IMR-90 (cell line): ENCODE results near the gene PCSK2. TPM values are rescaled to one million over a fixed set of nuclear protein-coding genes. Genes with fewer than 3 reads are reported as not detected.

Source experiments
- ATAC-seq: fragments of 200-7000 bp; cut with Tn5 transposase; 2 replicates; pipeline ENCODE4 v1.9.1; 2020; ENCODE audit warnings: low read depth, mild to moderate bottlenecking, moderate library complexity
- BruUV-seq: library from RNA; stranded (reverse); fragments of 400-500 nt; replicated peaks from 2 replicates; lab custom pipeline; 2021; lab: Mats Ljungman, UMichigan
- CTCF ChIA-PET: fragments of 300-600 bp; formaldehyde crosslinking; extraction: SDS; loops from one replicate; lab custom pipeline; 2021; ENCODE audit warnings: antibody characterized with exemption; lab: Yijun Ruan, JAX
- POLR2A ChIA-PET: fragments of 300-600 bp; sonication (Branson Sonifier 250); formaldehyde crosslinking; loops from one replicate; lab custom pipeline; 2022; ENCODE audit warnings: antibody characterized with exemption; ENCODE audit not compliant: unreplicated experiment; lab: Charles Lee
- DNase-seq: peaks from one replicate; pipeline ENCODE4 v3.0.0; 2013
- H2AFZ ChIP-seq: replicated peaks from 2 replicates; pipeline ENCODE3; 2013; ENCODE audit warnings: low read length, mild to moderate bottlenecking; ENCODE audit not compliant: poor library complexity
- H2AK5ac ChIP-seq: 2 replicates; pipeline ENCODE4 v1.6.1; 2013; ENCODE audit warnings: low read depth, low read length, inconsistent platforms
- H2AK9ac ChIP-seq: replicated peaks from 2 replicates; pipeline ENCODE3; 2013; ENCODE audit warnings: mild to moderate bottlenecking, low read depth, low read length, moderate library complexity; ENCODE audit not compliant: poor library complexity
- H2BK120ac ChIP-seq: 2 replicates; pipeline ENCODE4 v1.6.1; 2013; ENCODE audit warnings: low read depth, low read length, inconsistent platforms
- H2BK15ac ChIP-seq: 3 replicates; pipeline ENCODE4 v1.6.1; 2013; ENCODE audit warnings: low read depth, low read length, inconsistent platforms
- H2BK20ac ChIP-seq: 2 replicates; pipeline ENCODE4 v1.6.1; 2013; ENCODE audit warnings: low read depth, mild to moderate bottlenecking, inconsistent platforms, low read length, moderate library complexity
- H2BK5ac ChIP-seq: 2 replicates; pipeline ENCODE4 v1.6.1; 2013; ENCODE audit warnings: mild to moderate bottlenecking, low read depth, low read length, inconsistent platforms; ENCODE audit not compliant: poor library complexity, severe bottlenecking
- H3K14ac ChIP-seq: replicated peaks from 2 replicates; pipeline ENCODE4 v1.6.1; 2013; ENCODE audit warnings: low read depth, low read length, inconsistent platforms
- H3K18ac ChIP-seq: 2 replicates; pipeline ENCODE4 v1.6.1; 2013; ENCODE audit warnings: low read depth, low read length, control low read depth
- H3K23ac ChIP-seq: 2 replicates; pipeline ENCODE4 v1.6.1; 2013; ENCODE audit warnings: low read depth, low read length, inconsistent platforms
- H3K27ac ChIP-seq: 2 replicates; pipeline ENCODE4 v1.5.1; 2013; ENCODE audit warnings: mild to moderate bottlenecking, control low read depth, low read length; ENCODE audit not compliant: insufficient read depth
- H3K27me3 ChIP-seq: 2 replicates; pipeline ENCODE4 v1.6.1; 2013; ENCODE audit warnings: low read length; ENCODE audit not compliant: control insufficient read depth, insufficient read depth
- H3K36me3 ChIP-seq: 2 replicates; pipeline ENCODE4 v1.6.1; 2013; ENCODE audit warnings: low read length, mixed read lengths; ENCODE audit not compliant: control insufficient read depth, insufficient read depth
- H3K4ac ChIP-seq: 2 replicates; pipeline ENCODE4 v1.6.1; 2013; ENCODE audit warnings: low read depth, low read length, inconsistent platforms
- H3K4me1 ChIP-seq: 2 replicates; pipeline ENCODE4 v1.6.1; 2013; ENCODE audit warnings: low read length, mixed read lengths; ENCODE audit not compliant: control insufficient read depth, insufficient read depth
- H3K4me2 ChIP-seq: 2 replicates; pipeline ENCODE4 v1.6.1; 2013; ENCODE audit warnings: low read depth, mild to moderate bottlenecking, control low read depth, low read length, moderate library complexity
- H3K4me3 ChIP-seq: 2 replicates; pipeline ENCODE4 v1.5.1; 2013; ENCODE audit warnings: low read depth, mild to moderate bottlenecking, control low read depth, low read length, moderate library complexity; ENCODE audit not compliant: insufficient read depth
- H3K56ac ChIP-seq: 2 replicates; pipeline ENCODE4 v1.6.1; 2013; ENCODE audit warnings: low read length, inconsistent platforms; ENCODE audit not compliant: insufficient read depth; ENCODE audit errors: extremely low read depth
- H3K79me1 ChIP-seq, 2 experiments: 2 replicates each; pipeline ENCODE4 v1.6.1; 2013; ENCODE audit warnings: low read length in 2 of 2, inconsistent platforms in 1 of 2, low read depth in 1 of 2
- H3K9ac ChIP-seq: 2 replicates; pipeline ENCODE4 v1.6.1; 2013; ENCODE audit warnings: low read depth, low read length, control low read depth
- H3K9me1 ChIP-seq: 2 replicates; pipeline ENCODE4 v1.6.1; 2013; ENCODE audit warnings: low read length, inconsistent platforms; ENCODE audit not compliant: insufficient read depth
- H3K9me3 ChIP-seq: 2 replicates; pipeline ENCODE4 v1.6.1; 2013; ENCODE audit warnings: low read length; ENCODE audit not compliant: control insufficient read depth, insufficient read depth
- H4K20me1 ChIP-seq: 2 replicates; pipeline ENCODE4 v1.6.1; 2013; ENCODE audit warnings: low read length, inconsistent platforms; ENCODE audit not compliant: insufficient read depth
- H4K5ac ChIP-seq: 2 replicates; pipeline ENCODE4 v1.6.1; 2013; ENCODE audit warnings: mild to moderate bottlenecking, low read depth, low read length, control low read depth
- H4K8ac ChIP-seq, 2 experiments: 2 replicates each; pipeline ENCODE4 v1.6.1; 2013; ENCODE audit warnings: low read depth in 2 of 2, low read length in 2 of 2, control low read depth in 1 of 2, inconsistent platforms in 1 of 2
- H4K91ac ChIP-seq: 2 replicates; pipeline ENCODE4 v1.6.1; 2013; ENCODE audit warnings: low read depth, low read length, inconsistent platforms; ENCODE audit not compliant: insufficient read depth
- CHD1 ChIP-seq: IDR thresholded peaks from 2 replicates; pipeline ENCODE4 v1.6.1; 2012; ENCODE audit warnings: low read depth, low read length, improper control_type of control experiment
- FOS ChIP-seq: fragments of 150-350 bp; IDR thresholded peaks from 2 replicates; pipeline ENCODE4 v1.6.1; 2016; ENCODE audit warnings: low read depth, low read length
- MAZ ChIP-seq: IDR thresholded peaks from 2 replicates; pipeline ENCODE4 v1.6.1; 2012; ENCODE audit warnings: low read depth, mild to moderate bottlenecking, low read length, improper control_type of control experiment, moderate library complexity, borderline replicate concordance
- RAD21 ChIP-seq: IDR thresholded peaks from 2 replicates; pipeline ENCODE4 v1.6.1; 2012; ENCODE audit warnings: low read length, improper control_type of control experiment
- RCOR1 ChIP-seq: IDR thresholded peaks from 2 replicates; pipeline ENCODE4 v1.6.1; 2012; ENCODE audit warnings: mild to moderate bottlenecking, low read length, improper control_type of control experiment; ENCODE audit not compliant: insufficient replicate concordance
- RFX5 ChIP-seq: IDR thresholded peaks from 2 replicates; pipeline ENCODE4 v1.8.0; 2012; ENCODE audit warnings: low read depth, mild to moderate bottlenecking, low read length, moderate library complexity
- WGBS, 2 experiments: methylation state at CpG; one replicate each; pipeline versions ENCODE4 v1.1.5 to v1.1.7; 2013; ENCODE audit warnings: missing lambda C conversion rate in 2 of 2; ENCODE audit not compliant: insufficient read length in 1 of 2; ENCODE audit errors: extremely low coverage in 2 of 2; 5-methylcytosine and 5-hydroxymethylcytosine counted together
- dilution Hi-C: fragments of 300-500 bp; cut with HindIII; formaldehyde crosslinking; loops from one replicate; pipeline ENCODE4 v1.14.3; 2018; ENCODE audit warnings: low sequenced_read_pairs; ENCODE audit not compliant: unreplicated experiment
- in situ Hi-C: fragments of 300-500 bp; cut with MboI; formaldehyde crosslinking; loops from 3 replicates; pipeline ENCODE4 v1.14.3; 2019; ENCODE audit warnings: low sequenced_read_pairs, inconsistent platforms, mixed read lengths
- intact Hi-C: fragments of 100-400 bp; cut with micrococcal nuclease; formaldehyde crosslinking; loops from 2 replicates; pipeline ENCODE4 v1.10.0; 2022
- polyA plus RNA-seq, 3 experiments: library from polyadenylated mRNA; depleted of rRNA; stranded (reverse); fragments of >200 nt; gene quantifications; 2 replicates each; pipeline ENCODE4 v1.2.3, GENCODE V29; 2012; ENCODE audit warnings: low replicate concordance in 1 of 3
- total RNA-seq: library from RNA; depleted of rRNA; stranded (reverse); fragments of >200 nt; gene quantifications from 2 replicates; pipeline ENCODE4 v1.2.3, GENCODE V29; 2012
- TF ChIP-seq, protein P1 (sequence below): conservative IDR thresholded peaks from 2 replicates; pipeline ENCODE4 v1.5.1; 2012; ENCODE audit warnings: mild to moderate bottlenecking, low read depth, low read length, improper control_type of control experiment

Gene PCSK2
- total and polyA plus RNA-seq, 2 of the 4 experiments (the other 2 are of a cell fraction), result not detected

DNA sequence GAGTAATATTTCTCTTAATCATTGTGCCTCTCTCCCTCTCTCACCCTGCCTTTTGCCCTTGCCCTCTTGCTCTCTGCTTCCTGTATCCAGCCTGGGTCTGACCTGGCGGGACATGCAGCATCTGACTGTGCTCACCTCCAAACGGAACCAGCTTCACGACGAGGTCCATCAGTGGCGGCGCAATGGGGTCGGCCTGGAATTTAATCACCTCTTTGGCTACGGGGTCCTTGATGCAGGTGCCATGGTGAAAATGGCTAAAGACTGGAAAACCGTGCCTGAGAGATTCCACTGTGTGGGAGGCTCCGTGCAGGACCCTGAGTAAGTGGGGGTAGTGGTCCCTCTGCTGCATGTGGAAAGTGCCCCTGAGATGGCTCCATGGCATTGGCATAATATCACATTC, 238.4 kb downstream of the PCSK2 start:
- DNase-seq (no peak), ATAC-seq (no peak)
- Histone ChIP-seq H2BK20ac (no peak overlapping the region), H4K20me1 (no peaks in the 10 kb centered on the region), H3K4me2 (no peak overlapping the region), H3K4me1 (no peaks in the 10 kb centered on the region), H3K27ac (no peak overlapping the region), H3K9me3 (no peaks in the 10 kb centered on the region), H3K9me1 (no peaks in the 10 kb centered on the region), H3K23ac (no peak overlapping the region), H3K18ac (no peak overlapping the region), H2AK9ac (no peak overlapping the region), H4K8ac (no peak overlapping the region), H3K27me3 (peaks cover 4% of the 10 kb centered on the region), H3K56ac (no peak overlapping the region), H4K91ac (no peak overlapping the region), H4K5ac (no peak overlapping the region), H2BK120ac (no peak overlapping the region), H2AK5ac (no peak overlapping the region), H3K79me1 (no peaks in the 10 kb centered on the region), H2BK5ac (no peak overlapping the region), H3K4me3 (no peak overlapping the region), H3K36me3 (no peaks in the 10 kb centered on the region), H2AFZ (no peak overlapping the region), H3K4ac (no peak overlapping the region), H3K14ac (no peak overlapping the region), H2BK15ac (no peak overlapping the region), H3K9ac (no peak overlapping the region)
- ChIA-PET CTCF (no interaction called here), POLR2A (no interaction called here)
- no TSS peak for BruUV-seq
- in situ Hi-C loops (no loop called here), intact Hi-C loops (no loop called here), dilution Hi-C loops (no loop called here)
- TF ChIP-seq RFX5 (no peak), MAZ (no peak), RCOR1 (no peak), FOS (no peak), CHD1 (no peak), RAD21 (no peak)
- TF ChIP-seq, protein P1, sequence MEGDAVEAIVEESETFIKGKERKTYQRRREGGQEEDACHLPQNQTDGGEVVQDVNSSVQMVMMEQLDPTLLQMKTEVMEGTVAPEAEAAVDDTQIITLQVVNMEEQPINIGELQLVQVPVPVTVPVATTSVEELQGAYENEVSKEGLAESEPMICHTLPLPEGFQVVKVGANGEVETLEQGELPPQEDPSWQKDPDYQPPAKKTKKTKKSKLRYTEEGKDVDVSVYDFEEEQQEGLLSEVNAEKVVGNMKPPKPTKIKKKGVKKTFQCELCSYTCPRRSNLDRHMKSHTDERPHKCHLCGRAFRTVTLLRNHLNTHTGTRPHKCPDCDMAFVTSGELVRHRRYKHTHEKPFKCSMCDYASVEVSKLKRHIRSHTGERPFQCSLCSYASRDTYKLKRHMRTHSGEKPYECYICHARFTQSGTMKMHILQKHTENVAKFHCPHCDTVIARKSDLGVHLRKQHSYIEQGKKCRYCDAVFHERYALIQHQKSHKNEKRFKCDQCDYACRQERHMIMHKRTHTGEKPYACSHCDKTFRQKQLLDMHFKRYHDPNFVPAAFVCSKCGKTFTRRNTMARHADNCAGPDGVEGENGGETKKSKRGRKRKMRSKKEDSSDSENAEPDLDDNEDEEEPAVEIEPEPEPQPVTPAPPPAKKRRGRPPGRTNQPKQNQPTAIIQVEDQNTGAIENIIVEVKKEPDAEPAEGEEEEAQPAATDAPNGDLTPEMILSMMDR, result no peak
- 83% methylated on average over 7 of the region's 10 CpGs; no CpG with 5 or more reads in 1 of the 2 experiments for WGBS, 2 experiments
